HFF-Myc (cell line): ENCODE measurements around the gene CPNE4.

ENCODE experiments used
- DNase-seq: peaks from one replicate; pipeline ENCODE4 v3.0.0-alpha.2; 2011; ENCODE audit warnings: low read depth; ENCODE audit errors: extremely low read depth
- H3K4me3 ChIP-seq: replicated peaks from 2 replicates; pipeline ENCODE4 v1.5.1; 2011; ENCODE audit warnings: low read depth, mild to moderate bottlenecking, control low read depth, low read length
- CTCF ChIP-seq: IDR thresholded peaks from 2 replicates; pipeline ENCODE4 v1.5.1; 2012; ENCODE audit warnings: mild to moderate bottlenecking, low read depth, low read length, control low read depth; ENCODE audit errors: missing control alignments

Gene CPNE4

GRCh38 chr3:132037581-132037980 is 2.8 kb upstream of the CPNE4 start:
- no peak for TF ChIP-seq CTCF
- no peak for DNase-seq
- no peak overlapping the region for H3K4me3 ChIP-seq

GRCh38 chr3:132037056-132037455 is 2.2 kb upstream of the CPNE4 start:
- no peak for DNase-seq
- no peak for TF ChIP-seq CTCF
- no peak overlapping the region for H3K4me3 ChIP-seq

GRCh38 chr3:132034097-132034485 is 723 bp downstream of the CPNE4 start:
- TF ChIP-seq CTCF = no peak
- DNase-seq = no peak
- no peak overlapping the region for H3K4me3 ChIP-seq

GRCh38 chr3:132033471-132033870 is 1.3 kb downstream of the CPNE4 start:
- no peak overlapping the region for H3K4me3 ChIP-seq
- no peak for TF ChIP-seq CTCF
- no peak for DNase-seq

GRCh38 chr3:132032959-132033358 is 1.9 kb downstream of the CPNE4 start:
- no peak for TF ChIP-seq CTCF
- H3K4me3 ChIP-seq = no peak overlapping the region
- no peak for DNase-seq

- no peak overlapping the region for H3K4me3 ChIP-seq
- TF ChIP-seq CTCF = peak; percentile 94
- peak; percentile 61 for DNase-seq
These were observed 5.5 kb downstream of the CPNE4 start for GRCh38 chr3:132029182-132029902.

GRCh38 chr3:132022914-132023313 is 11.9 kb downstream of the CPNE4 start:
- TF ChIP-seq CTCF = no peak
- no peak for DNase-seq
- H3K4me3 ChIP-seq = no peak overlapping the region
